HL-60 (cell line): ENCODE measurements around the gene SNF8.

Experiments used
- DNase-seq, 2 experiments: peaks; one replicate each; pipeline ENCODE4 v3.0.0-alpha.2; 2010 to 2020; ENCODE audit warnings: low read depth in 1 of 2, low spot score in 1 of 2
- H3K27ac ChIP-seq: fragments of 250-450 bp; sonication (Bioruptor Pico); replicated peaks from 2 replicates; pipeline ENCODE4 v1.5.1; 2020; ENCODE audit warnings: mild to moderate bottlenecking, moderate library complexity
- H3K27me3 ChIP-seq: fragments of 250-450 bp; sonication (Bioruptor Pico); 2 replicates; pipeline ENCODE4 v1.5.1; 2021; ENCODE audit warnings: mild to moderate bottlenecking, moderate library complexity; ENCODE audit not compliant: insufficient read depth, poor library complexity, severe bottlenecking
- H3K4me3 ChIP-seq: replicated peaks from 2 replicates; pipeline ENCODE4 v1.5.1; 2011; ENCODE audit warnings: mild to moderate bottlenecking, control low read depth, low read length; ENCODE audit not compliant: insufficient read depth
- GABPA ChIP-seq: IDR thresholded peaks from 2 replicates; pipeline ENCODE4 v1.6.1; 2012; ENCODE audit warnings: low read depth
- POLR2AphosphoS5 ChIP-seq: IDR thresholded peaks from 2 replicates; pipeline ENCODE4 v1.6.1; 2012; ENCODE audit warnings: low read depth
- SPI1 ChIP-seq: IDR thresholded peaks from 2 replicates; pipeline ENCODE4 v1.6.1; 2012; ENCODE audit warnings: low read depth, mild to moderate bottlenecking, borderline replicate concordance
- TF ChIP-seq, protein P1 (sequence below): IDR thresholded peaks from 2 replicates; pipeline ENCODE4 v1.6.1; 2012; ENCODE audit warnings: low read depth; ENCODE audit not compliant: insufficient replicate concordance
- TF ChIP-seq, protein P2 (sequence below): IDR thresholded peaks from one replicate; pipeline ENCODE4 v1.5.1; 2011; ENCODE audit warnings: low read length, control low read depth, inconsistent platforms; ENCODE audit not compliant: insufficient read depth

The SNF8 gene

DNA sequence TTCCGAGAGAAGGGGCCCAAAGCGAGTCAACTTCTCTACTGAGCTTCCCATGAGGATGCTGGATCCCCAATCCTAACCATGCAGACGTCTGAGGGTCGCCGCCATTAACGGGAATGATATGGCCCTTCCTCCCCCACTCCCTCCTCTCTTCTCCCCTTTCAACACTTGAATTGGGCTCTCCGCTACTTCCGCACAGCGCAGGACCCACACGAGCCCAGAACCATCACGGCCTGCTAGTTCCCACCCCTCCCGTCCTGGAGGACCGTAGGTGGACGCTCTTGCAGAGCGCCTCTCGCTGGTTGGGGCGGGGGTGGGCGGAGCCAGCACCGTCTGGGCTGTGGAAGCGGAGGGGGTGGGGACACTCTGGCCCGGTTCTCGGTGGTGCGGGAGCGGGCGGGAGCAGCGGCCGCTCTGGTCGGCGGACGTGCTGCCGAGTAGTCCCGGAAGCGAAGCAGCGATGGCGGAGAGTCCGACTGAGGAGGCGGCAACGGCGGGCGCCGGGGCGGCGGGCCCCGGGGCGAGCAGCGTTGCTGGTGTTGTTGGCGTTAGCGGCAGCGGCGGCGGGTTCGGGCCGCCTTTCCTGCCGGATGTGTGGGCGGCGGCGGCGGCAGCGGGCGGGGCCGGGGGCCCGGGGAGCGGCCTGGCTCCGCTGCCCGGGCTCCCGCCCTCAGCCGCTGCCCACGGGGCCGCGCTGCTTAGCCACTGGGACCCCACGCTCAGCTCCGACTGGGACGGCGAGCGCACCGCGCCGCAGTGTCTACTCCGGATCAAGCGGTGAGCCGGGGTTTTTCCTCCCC, 36.4 kb downstream of the SNF8 start, which contains the start of gene UBE2Z:
Gene UBE2Z (plus strand): TSS at position 361 of the 797 bp plus-strand sequence. CDS start 97 bp downstream, at position 458.
- Histone ChIP-seq H3K27ac (peak within 1 kb of the TSS; percentile 92), H3K27me3 (no peaks in the 10 kb centered on the region), H3K4me3 (peak within 1 kb of the TSS; percentile 87)
- TF ChIP-seq SPI1 (0 out of 2 replicates have a peak, but pooled peaks have one; percentile 11), POLR2AphosphoS5 (peak; percentile 95), GABPA (no peak)
- TF ChIP-seq, protein P1, sequence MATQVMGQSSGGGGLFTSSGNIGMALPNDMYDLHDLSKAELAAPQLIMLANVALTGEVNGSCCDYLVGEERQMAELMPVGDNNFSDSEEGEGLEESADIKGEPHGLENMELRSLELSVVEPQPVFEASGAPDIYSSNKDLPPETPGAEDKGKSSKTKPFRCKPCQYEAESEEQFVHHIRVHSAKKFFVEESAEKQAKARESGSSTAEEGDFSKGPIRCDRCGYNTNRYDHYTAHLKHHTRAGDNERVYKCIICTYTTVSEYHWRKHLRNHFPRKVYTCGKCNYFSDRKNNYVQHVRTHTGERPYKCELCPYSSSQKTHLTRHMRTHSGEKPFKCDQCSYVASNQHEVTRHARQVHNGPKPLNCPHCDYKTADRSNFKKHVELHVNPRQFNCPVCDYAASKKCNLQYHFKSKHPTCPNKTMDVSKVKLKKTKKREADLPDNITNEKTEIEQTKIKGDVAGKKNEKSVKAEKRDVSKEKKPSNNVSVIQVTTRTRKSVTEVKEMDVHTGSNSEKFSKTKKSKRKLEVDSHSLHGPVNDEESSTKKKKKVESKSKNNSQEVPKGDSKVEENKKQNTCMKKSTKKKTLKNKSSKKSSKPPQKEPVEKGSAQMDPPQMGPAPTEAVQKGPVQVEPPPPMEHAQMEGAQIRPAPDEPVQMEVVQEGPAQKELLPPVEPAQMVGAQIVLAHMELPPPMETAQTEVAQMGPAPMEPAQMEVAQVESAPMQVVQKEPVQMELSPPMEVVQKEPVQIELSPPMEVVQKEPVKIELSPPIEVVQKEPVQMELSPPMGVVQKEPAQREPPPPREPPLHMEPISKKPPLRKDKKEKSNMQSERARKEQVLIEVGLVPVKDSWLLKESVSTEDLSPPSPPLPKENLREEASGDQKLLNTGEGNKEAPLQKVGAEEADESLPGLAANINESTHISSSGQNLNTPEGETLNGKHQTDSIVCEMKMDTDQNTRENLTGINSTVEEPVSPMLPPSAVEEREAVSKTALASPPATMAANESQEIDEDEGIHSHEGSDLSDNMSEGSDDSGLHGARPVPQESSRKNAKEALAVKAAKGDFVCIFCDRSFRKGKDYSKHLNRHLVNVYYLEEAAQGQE, result peak; percentile 24
- TF ChIP-seq, protein P2, sequence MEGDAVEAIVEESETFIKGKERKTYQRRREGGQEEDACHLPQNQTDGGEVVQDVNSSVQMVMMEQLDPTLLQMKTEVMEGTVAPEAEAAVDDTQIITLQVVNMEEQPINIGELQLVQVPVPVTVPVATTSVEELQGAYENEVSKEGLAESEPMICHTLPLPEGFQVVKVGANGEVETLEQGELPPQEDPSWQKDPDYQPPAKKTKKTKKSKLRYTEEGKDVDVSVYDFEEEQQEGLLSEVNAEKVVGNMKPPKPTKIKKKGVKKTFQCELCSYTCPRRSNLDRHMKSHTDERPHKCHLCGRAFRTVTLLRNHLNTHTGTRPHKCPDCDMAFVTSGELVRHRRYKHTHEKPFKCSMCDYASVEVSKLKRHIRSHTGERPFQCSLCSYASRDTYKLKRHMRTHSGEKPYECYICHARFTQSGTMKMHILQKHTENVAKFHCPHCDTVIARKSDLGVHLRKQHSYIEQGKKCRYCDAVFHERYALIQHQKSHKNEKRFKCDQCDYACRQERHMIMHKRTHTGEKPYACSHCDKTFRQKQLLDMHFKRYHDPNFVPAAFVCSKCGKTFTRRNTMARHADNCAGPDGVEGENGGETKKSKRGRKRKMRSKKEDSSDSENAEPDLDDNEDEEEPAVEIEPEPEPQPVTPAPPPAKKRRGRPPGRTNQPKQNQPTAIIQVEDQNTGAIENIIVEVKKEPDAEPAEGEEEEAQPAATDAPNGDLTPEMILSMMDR, result no peak
- peak; percentile 94 to 95 for DNase-seq

DNA sequence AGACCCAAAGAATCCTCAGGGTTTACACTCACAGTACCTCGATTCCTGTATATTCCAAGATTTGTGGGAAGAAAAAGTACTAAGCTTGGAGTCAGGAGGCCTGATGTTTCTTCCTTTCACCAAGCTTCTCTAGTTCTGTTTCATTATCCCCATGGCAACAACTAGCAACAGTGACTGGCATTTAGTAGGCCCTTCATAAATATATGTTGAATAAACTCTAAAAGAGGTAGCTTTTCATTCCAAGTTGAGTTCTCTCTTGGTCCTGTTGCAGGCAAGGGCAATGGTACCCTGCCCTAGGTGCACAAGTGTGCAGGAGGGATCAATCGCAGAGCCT, 37.0 kb downstream of the SNF8 start:
- DNase-seq, result no peak
- TF ChIP-seq, protein P2, result no peak
- no peak for TF ChIP-seq SPI1
- no peak for TF ChIP-seq POLR2AphosphoS5
- TF ChIP-seq, protein P1, result no peak
- Histone ChIP-seq H3K4me3 (peak overlapping the region; percentile 87), H3K27me3 (no peaks in the 10 kb centered on the region), H3K27ac (peak overlapping the region; percentile 92)

DNA sequence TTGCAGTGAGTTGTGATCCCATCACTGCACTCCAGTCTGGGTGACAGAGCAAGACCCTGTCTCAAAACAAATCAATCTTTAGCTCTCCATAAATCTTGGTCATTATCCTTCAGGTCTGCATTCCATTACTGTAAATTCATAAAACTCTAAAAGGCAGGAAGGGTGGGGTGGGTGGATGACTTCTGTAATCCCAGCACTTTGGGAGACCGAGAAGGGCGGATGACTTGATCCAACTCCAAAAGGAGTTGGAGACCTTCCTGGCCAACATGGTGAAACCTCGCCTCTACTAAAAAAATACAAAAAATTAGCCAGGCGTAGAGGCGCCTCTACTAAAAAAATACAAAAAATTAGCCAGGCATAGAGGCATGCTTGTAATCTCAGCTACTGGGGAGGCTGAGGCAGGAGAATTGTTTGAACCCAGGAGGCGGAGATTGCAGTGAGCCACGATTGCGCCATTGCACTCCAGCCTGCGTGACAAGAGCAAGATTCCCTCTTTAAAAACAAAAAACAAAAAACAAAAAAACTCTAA, 38.6 kb downstream of the SNF8 start:
- Histone ChIP-seq H3K27me3 (no peaks in the 10 kb centered on the region), H3K4me3 (no peak overlapping the region), H3K27ac (no peak overlapping the region)
- no peak for TF ChIP-seq SPI1
- TF ChIP-seq, protein P1, result no peak
- TF ChIP-seq GABPA, result no peak
- TF ChIP-seq, protein P2, result no peak
- no peak for TF ChIP-seq POLR2AphosphoS5
- DNase-seq, result no peak
